A549 (cell line): ENCODE data around the gene CUX1. TPM values are rescaled to one million over a fixed set of nuclear protein-coding genes. Genes with fewer than 3 reads are reported as not detected.
A peak's percentile ranks its signal among the peaks of the same experiment; 100 is the strongest.

Experiments used
- ATAC-seq, 2 experiments: fragments of 200-7000 bp in 1 of 2; fragments of >200 bp in 1 of 2; cut with Nextera tagmentation in 1 of 2; cut with Tn5 transposase in 1 of 2; 3 replicates each; pipeline versions ENCODE4 v1.8.0 to v1.9.1; 2018 to 2020; ENCODE audit warnings: mild to moderate bottlenecking in 1 of 2, moderate library complexity in 1 of 2
- CTCF ChIA-PET: fragments of 300-600 bp; sonication (Branson Sonifier 250); formaldehyde crosslinking; extraction: SDS; loops from one replicate; lab custom pipeline; 2021; ENCODE audit warnings: antibody characterized with exemption, inconsistent platforms; lab: Yijun Ruan, JAX
- POLR2A ChIA-PET: fragments of 350-600 bp; formaldehyde crosslinking; extraction: SDS; loops from one replicate; lab custom pipeline; 2021; ENCODE audit warnings: antibody characterized with exemption, inconsistent platforms; lab: Yijun Ruan, JAX
- DNase-seq, 2 experiments: peaks; one replicate each; pipeline versions ENCODE4 v3.0.0 to v3.0.0-alpha.2; 2011 to 2016; ENCODE audit warnings: low read depth in 1 of 2, low spot score in 1 of 2
- FAIRE-seq: peaks from 2 replicates; lab custom pipeline; 2011; peaks lifted over from hg19 to GRCh38; lab: Jason Lieb, UNC
- H3K27ac ChIP-seq, 2 experiments: fragments of >200 bp; sonication (Bioruptor Twin); formaldehyde crosslinking; 3 replicates each; pipeline ENCODE4 v1.5.1; 2016 to 2017
- H3K4me1 ChIP-seq: fragments of >200 bp; sonication (Bioruptor Twin); formaldehyde crosslinking; 3 replicates; pipeline ENCODE4 v1.6.1; 2016
- H3K4me2 ChIP-seq: fragments of >200 bp; sonication (Bioruptor Twin); formaldehyde crosslinking; 3 replicates; pipeline ENCODE4 v1.6.1; 2016
- H3K4me3 ChIP-seq: fragments of >200 bp; sonication (Bioruptor Twin); formaldehyde crosslinking; 3 replicates; pipeline ENCODE4 v1.5.1; 2016
- H3K9me3 ChIP-seq: fragments of >200 bp; sonication (Bioruptor Twin); formaldehyde crosslinking; 3 replicates; pipeline ENCODE4 v1.6.1; 2016
- CHD2 ChIP-seq: fragments of 150-350 bp; IDR thresholded peaks from 2 replicates; pipeline ENCODE4 v1.6.1; 2014; ENCODE audit warnings: low read length; ENCODE audit not compliant: partially characterized antibody
- EHF ChIP-seq: fragments of 250-450 bp; sonication (Bioruptor Pico); IDR thresholded peaks from 2 replicates; pipeline ENCODE4 v1.5.0; 2020; ENCODE audit warnings: mild to moderate bottlenecking
- FOSL2 ChIP-seq, 2 experiments: fragments of 450-650 bp in 1 of 2; fragments of >200 bp in 1 of 2; sonication (Bioruptor Twin) in 1 of 2; formaldehyde crosslinking; IDR thresholded peaks; 2 replicates each; pipeline versions ENCODE4 v1.5.0 to v1.6.1; 2016 to 2020; ENCODE audit warnings: mild to moderate bottlenecking in 1 of 2, moderate library complexity in 1 of 2
- HOXA7 ChIP-seq: fragments of 250-450 bp; sonication (Bioruptor Pico); IDR thresholded peaks from 2 replicates; pipeline ENCODE4 v1.5.0; 2020; ENCODE audit warnings: mild to moderate bottlenecking, moderate library complexity
- KDM5A ChIP-seq: fragments of 200-600 bp; sonication (generic); IDR thresholded peaks from 2 replicates; pipeline ENCODE4 v1.6.1; 2016; ENCODE audit warnings: antibody characterized with exemption, mild to moderate bottlenecking
- MAFK ChIP-seq: fragments of 450-650 bp; IDR thresholded peaks from 2 replicates; pipeline ENCODE4 v1.6.1; 2014; ENCODE audit not compliant: partially characterized antibody
- MAZ ChIP-seq: fragments of 150-350 bp; IDR thresholded peaks from 2 replicates; pipeline ENCODE4 v1.6.1; 2014; ENCODE audit warnings: antibody characterized with exemption, low read depth, low read length, borderline replicate concordance
- MYC ChIP-seq: IDR thresholded peaks from 2 replicates; pipeline ENCODE4 v1.6.1; 2012; ENCODE audit warnings: mild to moderate bottlenecking, inconsistent platforms, low read length, improper control_type of control experiment, borderline replicate concordance
- POLR2A ChIP-seq: IDR thresholded peaks from 2 replicates; pipeline ENCODE4 v1.6.1; 2012; ENCODE audit warnings: mild to moderate bottlenecking, low read length
- REST ChIP-seq: fragments of 200-600 bp; sonication (generic); IDR thresholded peaks from 2 replicates; pipeline ENCODE4 v1.6.1; 2016; ENCODE audit warnings: antibody characterized with exemption, mild to moderate bottlenecking, moderate library complexity
- USF2 ChIP-seq: fragments of 450-650 bp; IDR thresholded peaks from 2 replicates; pipeline ENCODE4 v1.6.1; 2014; ENCODE audit warnings: antibody characterized with exemption
- ZFP36 ChIP-seq: fragments of 450-650 bp; IDR thresholded peaks from 2 replicates; pipeline ENCODE4 v1.6.1; 2014; ENCODE audit warnings: borderline replicate concordance; ENCODE audit not compliant: partially characterized antibody
- WGBS: methylation state at CpG from one replicate; pipeline ENCODE4 v1.1.6; 2017; ENCODE audit errors: missing lambda C conversion rate; 5-methylcytosine and 5-hydroxymethylcytosine counted together
- polyA plus RNA-seq, 4 experiments: library from polyadenylated mRNA; depleted of rRNA in 3 of 4; stranded (reverse); fragments of >200 nt; fragmentation: RNase III in 1 of 4; extraction: RNeasy Plus Mini Kit Qiagen cat#74134 plus additional on column Dnase treatment in 1 of 4; gene quantifications; 2 replicates in 3 of 4; 3 replicates in 1 of 4; pipeline ENCODE4 v1.2.3, GENCODE V29; 2011 to 2017

The CUX1 gene
- polyA plus RNA-seq, 2 of the 4 experiments (the other 2 are of a cell fraction) = 32.7 to 33.4 TPM

GRCh38 chr7:102054158-102054557 lies 236.7 kb downstream of the CUX1 start:
- Histone ChIP-seq H3K4me2 (no peak overlapping the region), H3K9me3 (peaks cover 12% of the 10 kb centered on the region; the same call in 2 of the 3 replicates), H3K4me1 (peaks cover 3% of the 10 kb centered on the region; the same call in 1 of the 3 replicates), H3K27ac (no peak overlapping the region), H3K4me3 (no peak overlapping the region)
- DNase-seq (no peak), FAIRE-seq (no peak), ATAC-seq (no peak)
- ChIA-PET POLR2A (no interaction called here), CTCF (no interaction called here)
- 87% methylated on average over 2 of the region's 2 CpGs for WGBS
- no peak for TF ChIP-seq POLR2A
- no peak for TF ChIP-seq EHF (CRISPR knock-in tag)
- no peak for TF ChIP-seq HOXA7 (CRISPR knock-in tag)
- no peak for TF ChIP-seq ZFP36

GRCh38 chr7:102055181-102055976 lies 238.0 kb downstream of the CUX1 start:
- no peak overlapping the region for H3K4me3 ChIP-seq
- CTCF ChIA-PET = interaction anchor here (0.6 to 1.4 kb wide), 6 partner anchors 10 to 120 kb away, joined by 3 to 5 read pairs (median 4); no protein-coding TSS in a partner anchor
- FAIRE-seq (no peak), DNase-seq (no peak), ATAC-seq (no peak)
- H3K9me3 ChIP-seq = peaks cover 12% of the 10 kb centered on the region; the same call in 2 of the 3 replicates
- H3K4me1 ChIP-seq = peaks cover 3% of the 10 kb centered on the region; the same call in 1 of the 3 replicates
- POLR2A ChIA-PET = no interaction called here
- WGBS = 89% methylated on average over 2 of the region's 2 CpGs
- TF ChIP-seq MAFK (peak; percentile 55), FOSL2 (IDR thresholded peaks at IDR 0.05) (no peak), FOSL2 (CRISPR knock-in tag; IDR thresholded peaks at IDR 0.05) (no peak), REST (no peak), MAZ (no peak), MYC (no peak), USF2 (no peak)
- no peak overlapping the region for H3K4me2 ChIP-seq
- no peak overlapping the region for H3K27ac ChIP-seq

- no peak for FAIRE-seq
- ChIA-PET CTCF (interaction anchor here (0.6 to 1.1 kb wide), 4 partner anchors 8 to 262 kb away, joined by 3 to 4 read pairs (median 3); no protein-coding TSS in a partner anchor), POLR2A (no interaction called here)
- H3K27ac ChIP-seq = no peak overlapping the region
- no peak for ATAC-seq
- no peak for DNase-seq
- no peak overlapping the region for H3K4me3 ChIP-seq
- 92% methylated on average over 9 of the region's 9 CpGs for WGBS
- H3K4me2 ChIP-seq = no peak overlapping the region
- peaks cover 31% of the 10 kb centered on the region for H3K4me1 ChIP-seq
- H3K9me3 ChIP-seq = peaks cover 10% of the 10 kb centered on the region; the same call in 2 of the 3 replicates
- TF ChIP-seq CHD2 (no peak), KDM5A (no peak), REST (no peak)
Measured at GRCh38 chr7:102059524-102059923, 242.1 kb downstream of the CUX1 start.
